A549 treated with DMSO at 1 μM for 4 hours (cell line): ENCODE measurements around the gene PLK2. TPM values are rescaled to one million over a fixed set of nuclear protein-coding genes. Genes with fewer than 3 reads are reported as not detected.

Experiments used
- total RNA-seq: library from RNA; stranded (reverse); fragments of 200-300 nt; extraction: Qiagen RNA extraction; gene quantifications from 5 replicates; pipeline ENCODE4 v1.2.3, GENCODE V29; 2022; ENCODE audit warnings: low read depth

The PLK2 gene
- 109 to 118 TPM (median 112 TPM) in 5 replicates for total RNA-seq

DNA sequence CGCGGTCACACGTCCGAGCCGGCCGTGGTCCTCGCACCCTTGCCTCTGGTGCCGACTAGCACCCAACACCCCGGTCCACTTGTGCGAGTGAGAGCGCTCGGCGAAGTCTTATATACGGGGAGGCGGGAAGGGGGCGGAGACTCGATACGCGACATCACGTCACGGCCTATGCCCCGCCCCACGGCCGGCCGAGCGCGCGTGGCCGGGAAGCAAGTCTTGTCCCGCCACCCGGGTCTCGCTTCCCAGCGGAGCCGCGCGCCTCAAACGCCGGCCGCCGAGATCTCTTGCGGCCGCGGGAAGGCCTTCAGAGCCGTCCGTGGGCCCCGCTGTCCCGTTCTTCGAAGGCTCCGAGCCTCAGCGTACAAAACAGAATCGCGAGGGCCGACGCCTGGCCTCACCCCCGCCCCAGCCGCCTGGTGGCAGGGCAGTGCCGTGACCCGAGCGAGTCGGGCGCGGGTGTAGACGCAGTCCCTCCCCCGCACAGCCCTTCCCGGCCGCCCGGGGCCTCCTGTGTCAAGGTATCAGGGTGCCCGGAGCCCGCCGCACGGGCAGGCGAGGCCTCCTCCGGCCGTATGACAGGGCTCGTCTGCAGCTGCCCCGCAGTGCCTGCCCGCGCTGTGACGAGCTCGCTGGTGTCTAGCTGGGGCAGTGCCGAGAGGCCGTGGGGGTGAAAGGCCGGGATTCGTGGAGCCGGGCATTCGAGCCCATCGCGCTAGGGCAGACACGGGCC is at the start of gene PLK2:
Gene PLK2, minus strand, starts transcription at position 85 of the 730 bp plus-strand sequence. CDS start 127 bp downstream, outside the sequence.

DNA sequence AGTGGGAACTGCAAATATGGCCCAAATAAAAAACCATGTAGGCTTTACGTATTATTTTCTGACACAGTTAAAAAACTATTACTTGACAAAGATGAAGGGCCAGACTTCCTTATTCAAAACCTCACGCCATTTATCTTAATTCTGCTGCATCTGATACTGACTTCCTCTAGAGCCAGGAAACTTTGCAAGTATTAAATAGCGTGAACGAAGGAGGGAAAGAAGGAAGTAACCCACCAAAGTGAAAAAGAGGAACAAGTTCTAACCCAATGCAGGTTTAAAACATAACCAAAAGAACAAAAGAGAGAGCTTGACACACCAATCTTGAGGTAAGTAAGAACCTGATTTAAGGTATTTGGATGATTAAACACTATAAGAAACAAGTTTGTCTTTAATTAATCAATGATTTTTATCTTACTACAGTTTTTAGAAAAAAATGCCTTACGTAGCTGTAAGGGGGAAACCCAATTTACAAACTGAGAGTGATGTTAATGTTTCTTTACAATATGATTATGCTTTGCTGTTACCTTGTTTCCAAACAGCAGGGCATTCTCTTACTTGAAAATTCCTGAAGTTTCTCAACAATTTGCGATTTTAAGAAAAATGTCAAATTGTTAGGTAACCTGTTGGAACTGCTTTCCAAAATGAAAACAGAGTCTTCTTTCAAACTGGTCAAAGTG is 31.5 kb upstream of the PLK2 start, which contains the start of gene GAPT:
Gene GAPT, plus strand, starts transcription at position 220 of the 677 bp plus-strand sequence. CDS start 3,102 bp downstream, outside the sequence.

Other genes with a start within 250 kb of the PLK2 start
- not detected in 5 replicates for gene GAPT, start 31.3 kb upstream of the PLK2 start, total RNA-seq
- gene RAB3C, start 123.0 kb upstream of the PLK2 start, total RNA-seq, result not detected in 5 replicates